ENCODE data around the gene CHMP4A. TPM values are rescaled to one million over a fixed set of nuclear protein-coding genes. Genes with fewer than 3 reads are reported as not detected.

Gene CHMP4A
- total and polyA plus RNA-seq, 2 of the 13 experiments (the other 11 are each of a cell fraction or from before 2014, with no cell fraction given) = 83.6 to 113 TPM

GRCh38 chr14:24252289-24253124, 39.2 kb upstream of the CHMP4A start (continued):
- TF ChIP-seq ZNF646 (CRISPR knock-in tag; IDR thresholded peaks at IDR 0.05) (no peak), ZNF777 (CRISPR knock-in tag; IDR thresholded peaks at IDR 0.05) (no peak), ZNF768 (CRISPR knock-in tag; IDR thresholded peaks at IDR 0.05) (peak; percentile 41; the same call in 1 of the 2 replicates), FOSL2 (CRISPR knock-in tag; IDR thresholded peaks at IDR 0.05) (peak; percentile 88), SMARCE1 (IDR thresholded peaks at IDR 0.05; ENCODE audit: borderline replicate concordance) (no peak; the same call in 1 of the 2 replicates), CREM (IDR thresholded peaks at IDR 0.05) (no peak; the same call in 1 of the 2 replicates), CREM (CRISPR knock-in tag; IDR thresholded peaks at IDR 0.05) (no peak), IKZF1 (IDR thresholded peaks at IDR 0.05) (no peak), EHMT2 (IDR thresholded peaks at IDR 0.05; ENCODE audit: borderline replicate concordance, low read depth, low read length) (no peak), ZNF256 (CRISPR knock-in tag; conservative IDR thresholded peaks at IDR 0.05) (0 out of 2 replicates have a peak, but pooled peaks have one; percentile 29), REPIN1 (CRISPR knock-in tag; IDR thresholded peaks at IDR 0.05; ENCODE audit: borderline replicate concordance, low read depth) (no peak), USF2 (IDR thresholded peaks at IDR 0.05; ENCODE audit: low read depth, low read length) (no peak), USF2 (CRISPR knock-in tag; IDR thresholded peaks at IDR 0.05; ENCODE audit: borderline replicate concordance) (no peak), BCLAF1 (IDR thresholded peaks at IDR 0.05) (no peak), JARID2 (CRISPR knock-in tag; IDR thresholded peaks at IDR 0.05; ENCODE audit: insufficient replicate concordance) (no peak), ETV5 (CRISPR knock-in tag; IDR thresholded peaks at IDR 0.05; ENCODE audit: borderline replicate concordance) (peak; percentile 61)
- TF ChIP-seq, protein P1, sequence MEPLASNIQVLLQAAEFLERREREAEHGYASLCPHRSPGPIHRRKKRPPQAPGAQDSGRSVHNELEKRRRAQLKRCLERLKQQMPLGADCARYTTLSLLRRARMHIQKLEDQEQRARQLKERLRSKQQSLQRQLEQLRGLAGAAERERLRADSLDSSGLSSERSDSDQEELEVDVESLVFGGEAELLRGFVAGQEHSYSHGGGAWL (CRISPR knock-in tag; IDR thresholded peaks at IDR 0.05) = 0 out of 2 replicates have a peak, but pooled peaks have one; percentile 8

All from HepG2 (cell line).